OCI-LY7 (cell line): Measurements from ENCODE around the gene RAB8A. TPM values are rescaled to one million over a fixed set of nuclear protein-coding genes. Genes with fewer than 3 reads are reported as not detected.

Source experiments
- BruUV-seq: library from RNA; stranded (reverse); fragments of 400-500 nt; replicated peaks from 2 replicates; lab custom pipeline; 2021; lab: Mats Ljungman, UMichigan
- CTCF ChIA-PET: fragments of 300-600 bp; sonication (Branson Sonifier 250); formaldehyde crosslinking; loops from one replicate; lab custom pipeline; 2022; ENCODE audit warnings: antibody characterized with exemption; ENCODE audit not compliant: unreplicated experiment; lab: Charles Lee
- POLR2A ChIA-PET: fragments of 300-600 bp; sonication (Branson Sonifier 250); formaldehyde crosslinking; loops from one replicate; lab custom pipeline; 2022; ENCODE audit warnings: antibody characterized with exemption; lab: Charles Lee
- DNase-seq: peaks from one replicate; pipeline ENCODE4 v3.0.0-alpha.2; 2015; ENCODE audit warnings: low spot score
- H2AFZ ChIP-seq: fragments of 200-600 bp; sonication (generic), shearing (Covaris generic); 2 replicates; pipeline ENCODE4 v1.6.1; 2014; ENCODE audit warnings: mild to moderate bottlenecking, antibody characterized with exemption, low read length, moderate library complexity
- H3K27ac ChIP-seq: fragments of 200-600 bp; sonication (generic); 2 replicates; pipeline ENCODE4 v1.5.1; 2014; ENCODE audit warnings: mixed run types, low read depth, mild to moderate bottlenecking, moderate library complexity, low read length, inconsistent platforms; ENCODE audit not compliant: poor library complexity, severe bottlenecking
- H3K36me3 ChIP-seq: fragments of 200-600 bp; sonication (generic); 2 replicates; pipeline ENCODE4 v1.6.1; 2014; ENCODE audit warnings: mild to moderate bottlenecking, antibody characterized with exemption, low read length, moderate library complexity, mixed read lengths; ENCODE audit not compliant: insufficient read depth
- H3K4me1 ChIP-seq: fragments of 200-600 bp; sonication (generic); 2 replicates; pipeline ENCODE4 v1.5.1; 2014; ENCODE audit warnings: mild to moderate bottlenecking, low read length; ENCODE audit not compliant: insufficient read depth, poor library complexity, severe bottlenecking
- H3K4me2 ChIP-seq: fragments of 200-600 bp; sonication (generic); 2 replicates; pipeline ENCODE4 v1.6.1; 2014; ENCODE audit warnings: mild to moderate bottlenecking, low read length
- H3K4me3 ChIP-seq: fragments of 200-600 bp; sonication (generic); 2 replicates; pipeline ENCODE4 v1.5.1; 2014; ENCODE audit warnings: mild to moderate bottlenecking, low read depth, low read length; ENCODE audit not compliant: poor library complexity, severe bottlenecking
- H3K79me2 ChIP-seq: fragments of 200-600 bp; sonication (generic); 2 replicates; pipeline ENCODE4 v1.6.1; 2016; ENCODE audit warnings: low read depth, mild to moderate bottlenecking, low read length, moderate library complexity, mixed read lengths; ENCODE audit not compliant: insufficient read depth
- H3K9me2 ChIP-seq: fragments of 200-600 bp; sonication (generic); 2 replicates; pipeline ENCODE4 v1.6.1; 2016; ENCODE audit warnings: mild to moderate bottlenecking, low read length, mixed read lengths; ENCODE audit not compliant: insufficient read depth
- H3K9me3 ChIP-seq: fragments of 200-600 bp; sonication (generic); 2 replicates; pipeline ENCODE4 v1.6.1; 2014; ENCODE audit warnings: mild to moderate bottlenecking, mixed run types, low read length, mixed read lengths
- H4K20me1 ChIP-seq: fragments of 200-600 bp; sonication (generic); 2 replicates; pipeline ENCODE4 v1.6.1; 2014; ENCODE audit warnings: mild to moderate bottlenecking, antibody characterized with exemption, low read length, moderate library complexity, mixed read lengths; ENCODE audit not compliant: insufficient read depth
- CTCF ChIP-seq: fragments of 200-600 bp; sonication (generic); conservative IDR thresholded peaks from 2 replicates; pipeline ENCODE4 v1.5.1; 2014; ENCODE audit warnings: mild to moderate bottlenecking, antibody characterized with exemption, low read length, moderate library complexity, mixed read lengths
- EZH2phosphoT487 ChIP-seq: fragments of 200-600 bp; sonication (generic); IDR thresholded peaks from 2 replicates; pipeline ENCODE4 v1.6.1; 2018; ENCODE audit warnings: low read depth, borderline replicate concordance, mild to moderate bottlenecking, mixed run types, antibody characterized with exemption, low read length, moderate library complexity, mixed read lengths
- intact Hi-C: fragments of 100-400 bp; cut with micrococcal nuclease; formaldehyde crosslinking; loops from one replicate; pipeline ENCODE4 v1.10.0; 2022; ENCODE audit not compliant: unreplicated experiment
- total RNA-seq, 2 experiments: library from RNA; depleted of rRNA in 1 of 2; stranded (reverse); fragments of >200 nt in 1 of 2; shearing (Covaris generic) in 1 of 2; gene quantifications; 2 replicates each; pipeline ENCODE4 v1.2.3, GENCODE V29; 2014 to 2022

Gene RAB8A
- total RNA-seq, 2 experiments from 2014 or later, result 64.9 to 124 TPM

GRCh38 chr19:16076154-16076957 lies 35.3 kb upstream of the RAB8A start, which contains the start of gene TPM4:
TSS of gene TPM4 (plus strand) at chr19:16076495. CDS start at chr19:16076566, 71 bp downstream.
- Histone ChIP-seq H2AFZ (peak within 1 kb of the TSS; percentile 40), H3K79me2 (peaks cover 42% of the 10 kb centered on the region), H3K9me2 (no peaks in the 10 kb centered on the region), H3K4me3 (peak within 1 kb of the TSS; percentile 80), H3K4me1 (peaks cover 56% of the 10 kb centered on the region), H4K20me1 (peaks cover 10% of the 10 kb centered on the region), H3K4me2 (peak within 1 kb of the TSS; percentile 97), H3K27ac (peak within 1 kb of the TSS; percentile 96), H3K9me3 (no peaks in the 10 kb centered on the region), H3K36me3 (peaks cover 13% of the 10 kb centered on the region)
- CTCF ChIA-PET, result interaction anchor here (0.6 kb wide), 3 partner anchors 13 to 1552 kb away, joined by 4 to 7 read pairs (median 7); no protein-coding TSS in a partner anchor
- intact Hi-C loops, result loop anchor here (5.0 to 10.0 kb wide), 2 partner anchors 368 to 511 kb away; no protein-coding TSS in a partner anchor
- DNase-seq, result peak; percentile 67
- POLR2A ChIA-PET, result interaction anchor here (0.6 to 1.8 kb wide), 7 partner anchors 10 to 1567 kb away, joined by 3 to 7 read pairs (median 3); partner anchors contain the start of gene HSH2D
- TF ChIP-seq EZH2phosphoT487, result no peak
- TF ChIP-seq CTCF, result no peak
- no TSS peak for BruUV-seq

- peaks cover 10% of the 10 kb centered on the region for H4K20me1 ChIP-seq
- peak overlapping the region; percentile 96 for H3K27ac ChIP-seq
- H3K9me2 ChIP-seq, result no peaks in the 10 kb centered on the region
- peak overlapping the region; percentile 40; the same call in 1 of the 2 replicates for H2AFZ ChIP-seq
- H3K4me3 ChIP-seq, result peak overlapping the region; percentile 80
- intact Hi-C loops, result loop anchor here (5.0 to 10.0 kb wide), 2 partner anchors 368 to 510 kb away; no protein-coding TSS in a partner anchor
- H3K36me3 ChIP-seq, result peaks cover 20% of the 10 kb centered on the region
- H3K4me2 ChIP-seq, result peak overlapping the region; percentile 97
- peak; percentile 59 for DNase-seq
- CTCF ChIA-PET, result no interaction called here
- TF ChIP-seq EZH2phosphoT487 (no peak), CTCF (no peak)
- POLR2A ChIA-PET, result interaction anchor here (1.1 to 1.8 kb wide), 4 partner anchors 22 to 118 kb away, joined by 3 to 7 read pairs (median 6); partner anchors contain the start of gene HSH2D
- H3K9me3 ChIP-seq, result no peaks in the 10 kb centered on the region
- peaks cover 56% of the 10 kb centered on the region for H3K4me1 ChIP-seq
- peaks cover 42% of the 10 kb centered on the region for H3K79me2 ChIP-seq
- no TSS peak for BruUV-seq
Observed at GRCh38 chr19:16076958-16077611, 34.6 kb upstream of the RAB8A start.
